GM18508 (cell line): Measurements from ENCODE around the gene RIOK2.
"Not testable (repeated sequence)": the region's sequence is repeated elsewhere in the genome, so short reads cannot be mapped to it uniquely, and the experiment has no call there.

Experiments used
- ATAC-seq: cut with Tn5 transposase; IDR thresholded peaks from one replicate; pipeline ENCODE4 v1.9.1; 2021; ENCODE audit warnings: moderate number of reproducible peaks; ENCODE audit not compliant: insufficient read depth, unreplicated experiment

The RIOK2 gene

GRCh38 chr5:97183100-97183929, at the start of gene RIOK2:
TSS of gene RIOK2 (minus strand) at chr5:97183247. CDS start at chr5:97183191, 56 bp downstream.
- peak; percentile 82 for ATAC-seq

- ATAC-seq: peak; percentile 90
Measured at GRCh38 chr5:97231025-97231636, 48.1 kb upstream of the RIOK2 start.

GRCh38 chr5:97229688-97230285, 46.7 kb upstream of the RIOK2 start:
- ATAC-seq: no peak

GRCh38 chr5:97229196-97229595, 46.1 kb upstream of the RIOK2 start:
- ATAC-seq: no peak

GRCh38 chr5:97225222-97225621, 42.2 kb upstream of the RIOK2 start:
- ATAC-seq: no peak

GRCh38 chr5:97224112-97224750, 41.2 kb upstream of the RIOK2 start:
- ATAC-seq: no peak

GRCh38 chr5:97223596-97223995, 40.5 kb upstream of the RIOK2 start:
- no peak for ATAC-seq

GRCh38 chr5:97209343-97209742, 26.3 kb upstream of the RIOK2 start:
- no peak for ATAC-seq

GRCh38 chr5:97208714-97209113, 25.7 kb upstream of the RIOK2 start:
- ATAC-seq: no peak

- no peak for ATAC-seq
Measured at GRCh38 chr5:97208184-97208713, 25.2 kb upstream of the RIOK2 start.

- no peak for ATAC-seq
Measured at GRCh38 chr5:97194366-97194765, 11.3 kb upstream of the RIOK2 start.

GRCh38 chr5:97193355-97193688, 10.3 kb upstream of the RIOK2 start:
- no peak for ATAC-seq

GRCh38 chr5:97192580-97193354, 9.7 kb upstream of the RIOK2 start:
- ATAC-seq: no peak

GRCh38 chr5:97191893-97192292, 8.8 kb upstream of the RIOK2 start:
- ATAC-seq: no peak

- not testable (repeated sequence) for ATAC-seq
Measured at GRCh38 chr5:97189523-97189922, 6.5 kb upstream of the RIOK2 start.

GRCh38 chr5:97183930-97184213, 825 bp upstream of the RIOK2 start:
- ATAC-seq: no peak

- ATAC-seq: no peak
Measured at GRCh38 chr5:97182571-97183099, 412 bp downstream of the RIOK2 start.

GRCh38 chr5:97181856-97182545, 1.0 kb downstream of the RIOK2 start:
- ATAC-seq: no peak

GRCh38 chr5:97179457-97179856, 3.6 kb downstream of the RIOK2 start:
- not testable (repeated sequence) for ATAC-seq
